ENCODE results near the gene SEC16A.

The SEC16A gene

DNA sequence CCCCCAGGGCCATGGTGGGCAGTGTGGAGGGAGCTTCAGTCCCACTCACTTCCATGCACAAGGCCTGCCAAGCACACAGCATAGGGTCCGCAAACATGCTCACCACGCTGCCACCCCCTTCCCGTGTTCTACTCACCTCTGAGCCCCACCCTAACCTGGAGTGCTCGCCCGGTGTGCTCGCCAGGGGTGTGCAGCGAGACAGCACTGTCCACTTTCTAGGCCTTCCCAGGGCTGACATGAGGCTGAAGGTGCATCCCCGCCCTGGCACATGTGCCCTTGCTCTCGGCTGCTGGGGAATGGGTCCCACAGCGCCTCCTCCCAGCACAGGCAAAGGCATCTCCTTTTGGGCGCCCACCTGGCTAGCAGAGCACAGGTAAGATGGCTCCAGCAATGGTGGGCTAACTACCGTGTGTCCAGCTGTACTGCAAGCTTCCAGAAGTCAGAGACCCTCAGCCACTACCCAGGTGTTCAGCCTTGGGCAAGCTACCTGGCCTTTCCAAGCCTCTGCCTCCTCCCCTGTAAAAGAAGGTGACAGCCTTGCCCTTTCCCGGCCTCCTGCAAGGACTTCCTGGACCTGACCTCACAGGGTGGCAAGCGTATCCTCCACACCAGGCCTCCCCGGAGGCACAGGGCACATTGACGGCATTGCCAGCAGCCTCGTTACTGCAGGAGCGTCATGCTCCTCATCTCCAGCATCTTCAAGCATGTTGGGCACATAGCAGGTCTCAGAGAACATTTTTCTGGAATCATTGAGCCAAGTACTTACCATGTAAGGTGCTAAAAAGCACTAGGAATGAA, 4.2 kb upstream of the SEC16A start:
- DNase-seq, result no peak

DNA sequence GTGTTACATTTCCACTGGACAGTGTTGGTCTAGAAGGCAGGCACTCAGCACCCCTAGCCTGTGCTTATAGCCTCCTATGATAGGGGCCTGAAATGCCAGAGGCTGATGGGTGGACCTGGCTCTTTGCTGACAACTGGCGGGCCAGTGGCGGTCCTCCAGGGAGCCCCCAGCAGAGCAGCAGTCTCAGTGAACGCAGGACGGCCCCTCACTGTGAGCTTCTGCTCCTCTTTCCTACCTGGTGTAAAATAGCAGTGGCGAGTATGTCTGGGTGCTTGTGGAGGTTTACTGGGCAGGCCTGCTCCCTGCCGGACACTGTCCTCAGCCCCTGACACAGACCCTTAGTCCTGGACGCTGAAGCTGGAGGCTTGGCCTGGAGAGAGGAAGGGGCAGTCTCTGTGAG, 3.3 kb upstream of the SEC16A start:
- no peak for DNase-seq

DNA sequence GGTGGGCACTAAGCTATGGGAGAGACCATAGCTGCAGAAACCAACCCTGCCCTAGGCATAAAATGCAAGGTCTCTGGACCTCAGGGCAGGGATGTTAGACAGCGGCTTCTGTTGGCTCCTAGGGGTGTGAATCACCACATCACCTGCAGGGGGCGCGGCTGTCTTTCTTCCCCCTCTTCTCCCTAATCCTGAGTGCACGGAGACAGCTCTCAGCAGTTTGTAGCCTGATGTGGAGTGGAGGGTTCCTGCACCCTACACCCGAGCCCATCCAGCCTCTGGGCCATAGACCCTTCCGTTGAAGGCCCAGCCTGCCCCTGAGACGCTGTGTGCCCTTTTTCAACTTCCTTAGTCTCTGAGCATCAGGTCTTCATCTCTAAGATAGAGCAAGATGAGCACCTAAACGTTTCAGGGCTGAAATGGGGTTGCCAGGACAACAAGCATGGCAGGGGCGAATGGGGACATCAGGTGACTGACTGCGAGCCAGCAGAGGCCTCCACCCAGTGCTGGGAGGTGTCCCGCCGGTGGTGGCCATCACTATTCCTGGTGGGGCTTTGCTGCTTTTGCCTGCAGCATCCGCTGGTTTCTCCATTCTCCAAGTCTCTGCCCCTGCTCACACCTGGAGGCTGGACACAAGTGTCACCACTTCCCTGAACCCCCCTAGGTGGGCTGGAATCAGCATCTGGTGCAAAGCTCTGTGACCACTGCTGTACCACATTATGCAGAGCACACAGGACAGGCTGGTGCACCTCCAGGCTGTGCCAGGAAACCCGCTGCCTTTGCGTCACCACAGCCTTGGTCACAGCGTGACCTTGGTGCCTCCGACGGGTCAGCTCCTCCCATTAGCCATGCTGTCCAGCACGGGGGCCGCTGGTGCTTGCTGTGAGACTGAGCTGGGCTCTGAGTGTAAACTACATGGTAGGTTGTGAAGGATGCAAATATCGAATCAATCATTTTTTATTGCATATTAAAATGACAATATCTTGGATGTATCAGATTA, 2.5 kb upstream of the SEC16A start:
- DNase-seq, result peak; percentile 35

DNA sequence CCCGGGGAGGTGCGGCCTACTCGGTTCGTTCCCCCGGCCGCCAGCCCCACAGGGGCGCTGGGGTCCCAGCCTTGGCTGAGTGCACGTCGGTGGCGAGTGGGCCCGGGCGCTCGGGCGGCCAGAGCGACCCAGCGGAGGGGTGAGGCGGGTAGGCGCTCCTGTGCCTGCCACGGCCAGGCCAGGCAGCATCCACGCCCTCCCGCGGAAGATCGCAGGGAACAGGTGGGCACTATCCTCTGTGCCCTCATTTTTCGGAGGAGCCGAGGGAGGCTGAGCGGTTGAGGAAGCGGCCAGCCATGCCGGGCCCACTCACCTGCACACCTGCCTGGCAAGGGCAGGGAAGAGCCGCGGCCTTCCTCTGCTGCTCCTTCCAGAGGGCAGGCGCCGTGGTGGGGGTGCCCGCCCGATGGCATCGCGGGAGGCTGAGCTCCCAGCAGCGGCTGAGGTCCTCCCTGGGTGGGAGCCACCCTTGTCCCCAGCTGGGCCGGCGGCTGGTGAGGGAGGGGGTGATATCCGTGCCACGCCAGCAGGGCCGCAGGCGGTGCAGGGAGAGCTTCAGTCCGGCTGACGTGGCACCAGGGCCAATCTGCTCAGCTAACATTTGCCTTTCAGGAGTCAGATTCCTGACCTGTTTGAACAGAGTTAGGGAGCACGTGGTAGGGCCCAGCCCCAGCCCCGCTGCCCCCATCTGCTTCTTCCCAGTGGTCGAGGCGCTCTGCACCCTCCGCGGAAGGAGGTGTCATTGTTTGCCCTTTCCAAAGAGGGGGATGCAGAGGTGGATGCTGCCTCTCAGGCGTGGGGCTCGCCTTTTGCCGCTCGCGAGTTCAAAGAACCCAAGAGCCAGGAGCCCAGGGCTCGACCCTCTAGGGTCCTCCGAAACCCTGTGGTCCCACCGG, 1.6 kb upstream of the SEC16A start:
- no peak for DNase-seq

DNA sequence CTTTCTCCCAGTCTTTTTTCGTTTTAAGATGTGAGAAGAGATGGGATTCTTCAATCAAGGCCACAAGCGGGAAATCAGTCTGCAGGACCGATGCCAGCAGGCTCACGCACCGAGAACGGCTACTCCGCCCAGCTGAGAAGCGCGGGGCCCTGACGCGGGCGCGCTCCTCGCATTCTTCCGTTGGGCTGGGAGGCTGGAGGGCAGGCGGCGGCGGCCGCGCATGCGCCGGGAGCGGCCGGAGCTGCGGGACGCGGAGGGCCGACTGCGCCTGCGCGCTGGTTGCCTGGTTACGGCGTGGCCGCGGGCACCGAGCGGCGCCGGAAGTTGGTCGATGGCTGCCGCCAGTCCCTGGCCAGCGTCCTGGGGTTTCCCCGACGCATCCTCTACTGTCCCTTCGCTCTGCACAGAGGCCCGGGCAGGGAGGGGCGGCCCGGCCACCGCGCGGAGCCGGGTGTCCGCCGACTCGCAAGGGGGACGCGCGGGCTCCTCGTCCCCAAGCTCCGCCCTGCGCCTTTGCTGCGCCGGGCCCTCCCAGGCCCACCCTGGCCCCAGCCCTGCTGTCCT, 831 bp upstream of the SEC16A start:
- peak; percentile 82 for DNase-seq

DNA sequence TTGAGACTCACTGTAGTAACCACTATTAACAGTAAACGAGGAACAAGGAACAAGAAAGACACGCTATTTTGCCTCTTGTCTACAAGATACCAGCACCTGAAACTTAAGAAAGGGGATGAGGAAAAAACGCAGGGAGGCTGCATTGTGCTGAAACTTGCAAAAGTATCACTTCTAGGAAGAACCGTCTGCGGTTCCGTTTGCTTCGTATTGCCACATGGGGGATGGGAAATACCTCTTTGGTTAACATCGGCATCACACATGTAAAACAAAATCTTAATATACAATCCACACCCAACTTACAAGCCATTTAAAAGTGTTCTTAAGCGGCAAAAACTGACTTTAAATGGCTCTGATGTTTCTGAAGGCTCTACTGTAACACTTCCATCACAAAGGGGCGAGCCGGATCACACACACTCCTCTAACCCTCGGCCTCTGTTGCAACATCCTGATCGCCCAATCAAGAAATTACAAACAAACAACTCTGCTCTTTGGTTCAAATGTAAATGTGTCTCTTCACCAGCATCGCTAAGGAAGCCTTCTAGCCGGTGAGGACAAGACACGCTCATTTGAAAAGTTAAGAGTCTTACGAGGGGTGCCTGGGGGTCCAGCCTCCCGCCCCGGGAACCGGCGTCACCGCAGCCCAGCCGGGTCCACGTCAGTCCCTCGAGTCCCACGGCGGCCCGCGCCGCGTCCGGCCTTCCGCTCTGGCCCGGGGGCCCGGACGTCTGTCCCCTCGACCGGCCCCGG, 621 bp downstream of the SEC16A start:
- peak; percentile 38 for DNase-seq

DNA sequence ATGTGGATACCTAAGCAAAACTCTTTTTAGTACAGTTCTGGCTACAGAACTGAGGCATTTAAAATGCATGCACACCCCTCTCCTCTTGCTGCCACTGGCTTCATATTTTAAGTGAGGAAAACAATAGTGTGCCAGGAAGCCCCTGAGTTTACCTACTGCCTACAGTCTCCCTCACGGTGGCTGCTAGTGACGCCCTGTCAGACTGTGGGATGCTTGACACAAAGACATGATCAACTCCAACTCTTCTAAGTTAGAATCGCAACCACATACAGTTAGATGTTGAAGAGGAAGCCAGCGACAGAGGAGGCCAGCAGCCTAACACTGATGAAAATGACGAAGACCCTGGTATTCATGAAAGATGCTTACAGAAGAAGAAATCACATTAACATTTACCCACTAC, 1.3 kb downstream of the SEC16A start:
- DNase-seq, result no peak

GRCh38 chr9:136476369-136477150, 6.3 kb downstream of the SEC16A start:
- no peak for DNase-seq

DNA sequence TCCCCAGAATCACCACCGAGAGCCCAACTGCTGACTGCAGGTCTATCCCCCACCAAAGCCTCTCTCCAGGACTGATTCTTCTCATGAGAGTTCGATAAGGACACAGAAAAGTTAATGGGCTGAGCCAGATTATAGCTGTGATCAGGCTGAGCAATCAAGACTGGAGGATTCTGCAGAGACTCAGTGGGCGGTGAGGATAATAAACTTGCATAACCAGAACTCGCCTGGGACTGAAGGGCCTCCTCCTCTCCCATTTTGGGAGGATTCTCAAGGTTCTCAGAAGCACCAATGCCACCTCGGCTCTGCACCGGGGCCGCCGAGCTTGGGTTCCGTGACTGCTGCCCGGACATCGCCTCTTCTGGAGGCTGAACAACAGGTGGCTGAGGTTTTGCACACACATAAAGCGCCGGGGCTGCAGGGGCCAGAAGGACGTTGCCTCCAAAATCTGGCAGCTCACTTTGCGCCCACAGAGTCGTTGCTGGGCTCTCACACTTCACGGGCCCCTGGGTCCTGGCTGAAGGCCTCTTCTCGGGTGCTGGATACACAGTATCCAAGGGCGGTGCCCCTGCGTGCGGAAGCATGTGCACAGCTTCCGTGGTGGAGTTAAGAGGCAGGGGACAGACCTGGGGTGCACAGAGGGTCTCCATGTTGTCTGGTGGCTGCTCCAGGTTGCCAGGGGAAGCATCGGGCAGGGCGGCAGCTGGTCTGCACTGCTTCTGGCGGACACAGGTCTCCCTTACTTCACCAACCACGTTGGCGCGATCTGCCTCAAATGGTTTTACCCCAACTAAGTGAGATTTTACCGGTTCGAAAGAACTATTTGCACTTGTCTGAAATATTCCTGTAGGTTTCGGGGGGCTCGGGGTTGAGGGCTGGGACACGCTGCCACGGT, 7.6 kb downstream of the SEC16A start:
- DNase-seq, result no peak

GRCh38 chr9:136474021-136474640, 8.7 kb downstream of the SEC16A start:
- no peak for DNase-seq

GRCh38 chr9:136473354-136473721, 9.5 kb downstream of the SEC16A start:
- DNase-seq, result no peak

DNA sequence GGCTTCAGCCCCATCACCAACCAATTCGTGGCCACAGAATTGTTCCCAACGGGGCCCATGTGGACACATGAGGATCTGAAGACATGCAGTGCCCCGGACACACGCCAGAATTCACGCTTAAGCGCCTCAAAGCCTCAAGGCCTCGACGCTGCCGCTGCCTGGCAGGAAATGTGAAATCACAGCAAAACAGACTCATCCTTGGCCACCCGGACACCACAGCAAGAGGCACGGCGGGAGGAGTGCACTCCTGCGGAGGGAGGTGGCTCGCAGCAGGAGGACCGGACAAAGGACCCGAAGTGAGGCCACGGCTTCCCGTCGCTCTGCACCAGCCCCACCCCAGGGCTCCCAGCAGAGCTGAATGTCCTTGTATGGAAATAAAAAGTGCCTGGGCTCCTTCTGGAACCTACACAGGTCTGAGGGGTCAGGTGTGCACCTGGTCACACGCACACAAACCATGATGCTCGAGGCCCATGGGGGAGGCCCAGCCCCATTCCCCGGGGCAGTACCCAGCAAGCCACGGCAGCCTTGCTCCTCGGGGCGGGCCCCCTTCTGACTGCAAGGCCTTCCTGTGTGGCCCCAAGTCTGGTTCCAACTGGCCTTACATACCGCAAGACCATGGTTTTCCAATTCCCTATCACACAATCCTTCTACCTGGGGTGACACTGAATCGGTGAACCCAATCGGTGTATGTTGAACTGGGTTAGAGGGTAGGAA, 10.0 kb downstream of the SEC16A start:
- DNase-seq, result no peak

DNA sequence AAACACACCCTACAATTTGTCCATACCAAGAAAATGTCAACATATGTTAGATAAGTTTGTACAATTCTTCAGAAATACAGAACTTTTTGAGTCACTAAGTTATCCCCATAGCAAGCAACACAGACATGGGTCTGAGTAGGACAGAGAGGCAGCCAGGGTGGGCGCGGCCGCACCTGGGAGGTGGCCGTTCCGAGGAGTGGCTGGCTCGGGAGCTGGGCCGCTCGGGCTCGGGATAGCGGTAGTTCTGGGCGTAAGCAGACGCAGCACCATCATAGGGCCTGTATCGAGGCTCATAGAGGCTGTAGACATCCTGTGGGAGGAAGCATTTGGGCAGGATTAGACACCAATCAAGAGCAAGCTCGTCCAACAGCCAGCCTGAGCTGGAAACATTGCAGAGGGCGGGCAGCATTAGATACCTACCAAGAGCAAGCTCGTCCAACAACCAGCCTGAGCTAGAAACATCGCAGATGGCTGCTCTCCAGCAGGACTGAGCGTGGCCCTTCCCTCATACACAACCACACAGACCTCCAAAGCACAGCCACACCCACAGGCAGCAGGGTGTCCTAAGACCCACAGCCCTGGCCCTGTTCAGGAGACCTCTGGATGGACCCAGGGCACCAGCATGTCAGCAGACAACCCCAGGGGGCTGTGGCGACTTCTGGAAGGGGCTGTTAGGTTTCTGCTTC, 10.9 kb downstream of the SEC16A start:
- DNase-seq, result no peak

DNA sequence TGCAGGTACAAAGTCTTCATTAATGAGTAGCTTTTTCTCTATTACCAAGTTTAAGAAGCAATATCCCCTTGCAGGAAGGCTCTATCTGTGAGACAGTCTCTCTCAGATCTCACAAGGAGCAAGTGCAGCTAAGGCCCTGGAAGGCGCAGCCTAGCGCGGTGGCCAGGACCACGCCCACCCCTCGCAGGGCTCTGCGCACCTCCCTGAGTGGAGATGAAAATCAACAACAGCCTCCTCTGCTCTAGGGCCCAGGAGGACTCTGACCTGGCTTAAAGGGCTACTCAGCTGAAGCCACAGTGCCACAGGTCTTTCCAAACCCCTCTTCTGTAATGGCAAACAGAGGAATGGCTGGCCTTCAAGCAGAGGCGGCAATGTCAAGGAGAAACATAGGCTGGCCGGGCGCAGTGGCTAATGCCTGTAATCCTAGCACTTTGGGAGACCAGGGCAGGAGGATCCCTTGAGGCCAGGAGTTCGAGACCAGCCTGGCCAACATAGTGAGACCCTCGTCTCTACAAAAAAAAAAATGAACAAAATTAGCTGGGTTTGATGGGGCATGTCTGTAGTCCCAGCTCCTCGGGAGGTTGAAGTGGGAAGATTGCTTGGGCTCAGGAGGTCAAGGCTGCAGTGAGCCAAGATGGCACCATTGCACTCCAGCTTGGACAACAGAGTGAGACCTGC, 11.9 kb downstream of the SEC16A start:
- DNase-seq, result no peak

DNA sequence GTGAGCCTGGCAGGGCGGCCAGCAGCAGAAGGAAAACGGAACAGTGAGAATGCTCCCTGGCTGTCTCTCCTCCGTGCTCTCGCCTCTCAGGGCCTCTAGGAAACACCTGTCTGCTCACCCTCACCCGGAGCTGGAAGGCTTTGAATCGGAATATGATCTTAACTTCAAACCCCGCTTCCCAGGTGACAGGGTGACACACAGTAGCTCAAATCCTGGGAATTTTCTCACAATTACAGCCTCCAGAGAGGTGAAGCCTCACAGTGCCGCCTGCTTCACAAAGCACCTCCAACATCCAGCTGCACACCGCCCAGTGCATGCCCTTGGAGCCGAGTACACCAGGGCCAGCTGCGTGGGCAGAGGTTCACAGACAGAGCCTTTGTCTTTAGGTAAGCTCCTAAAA, 12.5 kb downstream of the SEC16A start:
- DNase-seq, result no peak

- DNase-seq, result no peak
Observed at GRCh38 chr9:136467766-136468165, 15.1 kb downstream of the SEC16A start.

- no peak for DNase-seq
Observed at GRCh38 chr9:136466155-136466541, 16.7 kb downstream of the SEC16A start.

Measured in NK-92 treated with Interleukin-12 subunit alpha and Interleukin-12 subunit beta, amount 100 ng/mL, for 24 hours (cell line).